K562 (cell line): ENCODE data around the gene LDAH. TPM values are rescaled to one million over a fixed set of nuclear protein-coding genes. Genes with fewer than 3 reads are reported as not detected.

Source experiments
- ATAC-seq: fragments of 200-7000 bp; cut with Tn5 transposase; 3 replicates; pipeline ENCODE4 v1.9.1; 2020; ENCODE audit warnings: moderate library complexity
- BruUV-seq: library from RNA; stranded (reverse); fragments of 400-500 nt; replicated peaks from 2 replicates; lab custom pipeline; 2021; lab: Mats Ljungman, UMichigan
- CTCF ChIA-PET: fragments of 300-600 bp; formaldehyde crosslinking; extraction: SDS; loops from one replicate; lab custom pipeline; 2021; ENCODE audit warnings: low intra/inter-chr PET ratio; lab: Yijun Ruan, JAX
- POLR2A ChIA-PET: fragments of 300-600, 350-650 bp; sonication (Branson Sonifier 250); formaldehyde crosslinking; extraction: SDS; loops from one replicate; lab custom pipeline; 2021; ENCODE audit warnings: antibody characterized with exemption, inconsistent platforms; lab: Yijun Ruan, JAX
- DNase-seq, 4 experiments: peaks; one replicate each; pipeline versions ENCODE4 v3.0.0 to v3.0.0-alpha.2; 2011 to 2018; ENCODE audit warnings: low spot score in 3 of 4, mixed read lengths in 3 of 4; ENCODE audit errors: extremely low read depth in 1 of 4
- FAIRE-seq: peaks from 2 replicates; lab custom pipeline; 2011; peaks lifted over from hg19 to GRCh38; lab: Jason Lieb, UNC
- H2AFZ ChIP-seq: 2 replicates; pipeline ENCODE4 v1.6.0; 2011; ENCODE audit warnings: low read depth, low read length, control low read depth, inconsistent platforms
- H3K27ac ChIP-seq: fragments of 200-600 bp; 3 replicates; pipeline ENCODE4 v1.8.0; 2011; ENCODE audit warnings: low read depth, mild to moderate bottlenecking, control low read depth, inconsistent platforms, low read length, moderate library complexity, mixed read lengths; ENCODE audit errors: extremely low read depth
- H3K27me3 ChIP-seq, 2 experiments: fragments of 300-600 bp in 1 of 2; 2 replicates in 1 of 2; 3 replicates in 1 of 2; pipeline versions ENCODE4 v1.6.0 to v1.8.0; 2011; ENCODE audit warnings: inconsistent platforms in 2 of 2, low read length in 2 of 2, mild to moderate bottlenecking in 1 of 2, mixed read lengths in 1 of 2, moderate library complexity in 1 of 2; ENCODE audit not compliant: control insufficient read depth in 2 of 2, insufficient read depth in 2 of 2
- H3K36me3 ChIP-seq: fragments of 300-600 bp; 3 replicates; pipeline ENCODE4 v1.8.0; 2011; ENCODE audit warnings: mild to moderate bottlenecking, low read length, inconsistent platforms; ENCODE audit not compliant: control insufficient read depth, insufficient read depth
- H3K4me1 ChIP-seq, 2 experiments: fragments of 200-600 bp in 1 of 2; replicated peaks in 1 of 2; 2 replicates in 1 of 2; 3 replicates in 1 of 2; pipeline versions ENCODE4 v1.5.1 to v1.8.0; 2011; ENCODE audit warnings: inconsistent platforms in 2 of 2, low read length in 2 of 2, mild to moderate bottlenecking in 1 of 2, mixed read lengths in 1 of 2, moderate library complexity in 1 of 2; ENCODE audit not compliant: control insufficient read depth in 2 of 2, insufficient read depth in 2 of 2
- H3K4me2 ChIP-seq: 2 replicates; pipeline ENCODE4 v1.6.1; 2011; ENCODE audit warnings: low read length, control low read depth, inconsistent platforms, mixed read lengths; ENCODE audit not compliant: insufficient read depth
- H3K4me3 ChIP-seq: fragments of 200-600 bp; sonication (generic), shearing (Covaris generic); 2 replicates; pipeline ENCODE4 v1.5.1; 2016; ENCODE audit warnings: control low read depth, inconsistent platforms
- H3K79me2 ChIP-seq: fragments of 200-600 bp; 3 replicates; pipeline ENCODE4 v1.8.0; 2011; ENCODE audit warnings: low read length, inconsistent platforms; ENCODE audit not compliant: control insufficient read depth, insufficient read depth
- H3K9ac ChIP-seq, 2 experiments: 2 replicates each; pipeline versions ENCODE4 v1.6.0 to v1.6.1; 2011; ENCODE audit warnings: low read depth in 2 of 2, low read length in 2 of 2, control low read depth in 1 of 2, inconsistent platforms in 1 of 2, mild to moderate bottlenecking in 1 of 2, mixed read lengths in 1 of 2; ENCODE audit not compliant: insufficient read depth in 1 of 2
- H3K9me1 ChIP-seq: one replicate; pipeline ENCODE4 v1.6.0; 2011; ENCODE audit warnings: inconsistent platforms, mild to moderate bottlenecking, low read length, moderate library complexity; ENCODE audit not compliant: control insufficient read depth, insufficient read depth
- H3K9me3 ChIP-seq: replicated peaks from 2 replicates; pipeline ENCODE4 v1.5.1; 2011; ENCODE audit warnings: low read depth, low read length, inconsistent platforms; ENCODE audit not compliant: control insufficient read depth, insufficient read depth
- H4K20me1 ChIP-seq: replicated peaks from 2 replicates; pipeline ENCODE4 v1.6.1; 2011; ENCODE audit warnings: low read length, inconsistent platforms, mixed read lengths; ENCODE audit not compliant: control insufficient read depth, insufficient read depth
- ARID3A ChIP-seq: IDR thresholded peaks from 2 replicates; pipeline ENCODE4 v1.6.1; 2012; ENCODE audit warnings: low read depth, low read length, improper control_type of control experiment, borderline replicate concordance
- CBFA2T2 ChIP-seq: fragments of 450-650 bp; conservative IDR thresholded peaks from 2 replicates; pipeline ENCODE4 v1.6.1; 2017; ENCODE audit warnings: mild to moderate bottlenecking
- CEBPZ ChIP-seq: fragments of 150-350 bp; IDR thresholded peaks from 2 replicates; pipeline ENCODE4 v1.6.1; 2014; ENCODE audit warnings: low read depth, mild to moderate bottlenecking, low read length, borderline replicate concordance
- ILF3 ChIP-seq: fragments of 450-650 bp; IDR thresholded peaks from 2 replicates; pipeline ENCODE4 v1.6.1; 2018; ENCODE audit warnings: antibody characterized with exemption, mild to moderate bottlenecking, moderate library complexity, borderline replicate concordance
- MCM5 ChIP-seq: fragments of 450-650 bp; IDR thresholded peaks from 2 replicates; pipeline ENCODE4 v1.6.1; 2016; ENCODE audit warnings: low read depth
- MXI1 ChIP-seq: IDR thresholded peaks from 2 replicates; pipeline ENCODE4 v1.6.1; 2011; ENCODE audit warnings: low read depth, mild to moderate bottlenecking, improper control_type of control experiment, low read length
- NR2F6 ChIP-seq: fragments of 450-650 bp; formaldehyde crosslinking; IDR thresholded peaks from 2 replicates; pipeline ENCODE4 v1.4.0; 2020; ENCODE audit warnings: mild to moderate bottlenecking
- POLR2AphosphoS5 ChIP-seq: IDR thresholded peaks from 2 replicates; pipeline ENCODE4 v1.6.1; 2011; ENCODE audit warnings: mild to moderate bottlenecking, low read depth, low read length, moderate library complexity; ENCODE audit not compliant: control insufficient read depth, insufficient read depth
- PTBP1 ChIP-seq: fragments of 200-400 bp; formaldehyde crosslinking; IDR thresholded peaks from 2 replicates; pipeline ENCODE4 v1.6.1; 2017; ENCODE audit warnings: low read depth, low read length
- SMARCB1 ChIP-seq: IDR thresholded peaks from 2 replicates; pipeline ENCODE4 v1.6.1; 2011; ENCODE audit warnings: improper control_type of control experiment, low read depth; ENCODE audit not compliant: insufficient read length
- TEAD2 ChIP-seq: fragments of 450-650 bp; IDR thresholded peaks from 2 replicates; pipeline ENCODE4 v1.6.1; 2016; ENCODE audit warnings: missing genetic modification characterization, control low read depth, missing compliant biosample characterization
- TFAM ChIP-seq: fragments of 250-450 bp; sonication (Bioruptor Pico); conservative IDR thresholded peaks from 2 replicates; pipeline ENCODE4 v1.5.0; 2021; ENCODE audit warnings: mild to moderate bottlenecking, moderate library complexity
- TRIM25 ChIP-seq: fragments of 450-650 bp; IDR thresholded peaks from 2 replicates; pipeline ENCODE4 v1.7.0; 2016; ENCODE audit warnings: borderline replicate concordance
- ZNF586 ChIP-seq: fragments of 450-650 bp; formaldehyde crosslinking; conservative IDR thresholded peaks from 2 replicates; pipeline ENCODE4 v1.4.0; 2020; ENCODE audit warnings: mild to moderate bottlenecking, moderate library complexity
- WGBS: fragments of 100-300 bp; shearing (Covaris generic); methylation state at CpG from one replicate; pipeline ENCODE4 v1.1.6; 2016; ENCODE audit warnings: low coverage, mixed read lengths; ENCODE audit not compliant: insufficient coverage; ENCODE audit errors: missing lambda C conversion rate; 5-methylcytosine and 5-hydroxymethylcytosine counted together
- in situ Hi-C: fragments of 300-500 bp; cut with MboI; formaldehyde crosslinking; loops from 4 replicates; pipeline ENCODE4 v1.15.0; 2018; ENCODE audit warnings: inconsistent platforms, mixed read lengths
- intact Hi-C: fragments of 100-400 bp; cut with micrococcal nuclease; formaldehyde crosslinking; loops from 2 replicates; pipeline ENCODE4 v1.14.2; 2022
- polyA plus RNA-seq, 8 experiments: library from polyadenylated mRNA; depleted of rRNA in 4 of 8; stranded (reverse) in 5 of 8; unstranded in 3 of 8; fragments of >200 nt; fragmentation: Nextera tagmentation in 2 of 8; fragmentation: Illumina TruSeq in 1 of 8; extraction: Ambion mirVana in 2 of 8; extraction: Trizol in 1 of 8; gene quantifications; 2 replicates each; pipeline versions ENCODE4 v1.2.1 to v1.2.3, GENCODE V29; 2011 to 2014; ENCODE audit warnings: inconsistent platforms in 1 of 8, missing spikeins in 1 of 8
- total RNA-seq, 7 experiments: library from RNA; depleted of rRNA in 6 of 7; stranded (reverse); fragments of >200 nt in 6 of 7; fragmentation: Illumina TruSeq in 2 of 7; extraction: Trizol in 2 of 7; gene quantifications; 2 replicates each; pipeline versions ENCODE4 v1.2.1 to v1.2.3, GENCODE V29; 2011 to 2021; ENCODE audit warnings: low replicate concordance in 1 of 7

LDAH gene
- total and polyA plus RNA-seq, 9 of the 15 experiments (the other 6 are each of a cell fraction or from before 2014, with no cell fraction given): 22.3 to 60.1 (median 40.0) TPM

- no peaks in the 10 kb centered on the region; the same call in none of the 2 replicates for H4K20me1 ChIP-seq
- ATAC-seq (no peak), FAIRE-seq (no peak), DNase-seq (no peak)
- H2AFZ ChIP-seq: no peak overlapping the region
- no peak overlapping the region for H3K9ac ChIP-seq
- ChIA-PET POLR2A (interaction anchor here (1.3 kb wide), 1 partner anchor 11 kb away, joined by 3 read pairs; no protein-coding TSS in a partner anchor), CTCF (no interaction called here)
- H3K27me3 ChIP-seq: peaks cover 9 to 47% of the 10 kb centered on the region in 2 experiments
- H3K79me2 ChIP-seq: no peaks in the 10 kb centered on the region
- intact Hi-C loops: no loop called here
- H3K4me1 ChIP-seq: peaks cover 0 to 15% of the 10 kb centered on the region in 2 experiments; a peak in 2 of 5 replicates
- no peak overlapping the region for H3K4me3 ChIP-seq
- in situ Hi-C loops: loop anchor here (25.0 kb wide), 1 partner anchor 588 kb away; no protein-coding TSS in a partner anchor
- no TSS peak for BruUV-seq
- WGBS: 11% methylated on average over 11 of the region's 11 CpGs
- no peaks in the 10 kb centered on the region for H3K9me3 ChIP-seq
- no peak overlapping the region for H3K27ac ChIP-seq
- no peaks in the 10 kb centered on the region for H3K9me1 ChIP-seq
- H3K36me3 ChIP-seq: no peaks in the 10 kb centered on the region
- no peak overlapping the region for H3K4me2 ChIP-seq
- TF ChIP-seq TRIM25 (no peak), PTBP1 (no peak), TFAM (CRISPR knock-in tag) (no peak), MCM5 (no peak), NR2F6 (CRISPR knock-in tag) (no peak), CEBPZ (no peak), ARID3A (no peak), MXI1 (no peak), TEAD2 (no peak), ILF3 (no peak), SMARCB1 (no peak), CBFA2T2 (no peak), POLR2AphosphoS5 (no peak), ZNF586 (CRISPR knock-in tag) (no peak)
Measured at GRCh38 chr2:20674309-20674965, 148.5 kb downstream of the LDAH start.
